GM12892 (cell line): ENCODE data around the gene RNASET2.
"Not testable (repeated sequence)": the region's sequence is repeated elsewhere in the genome, so short reads cannot be mapped to it uniquely, and the experiment has no call there.

Experiments
- DNase-seq: peaks from one replicate; pipeline ENCODE4 v3.0.0; 2011; ENCODE audit not compliant: insufficient read length
- FAIRE-seq: peaks from 2 replicates; lab custom pipeline; 2011; peaks lifted over from hg19 to GRCh38; lab: Jason Lieb, UNC
- POLR2A ChIP-seq: IDR thresholded peaks from 2 replicates; pipeline ENCODE4 v1.6.1; 2011; ENCODE audit warnings: low read depth, low read length, control low read depth
- POLR2AphosphoS5 ChIP-seq: IDR thresholded peaks from 2 replicates; pipeline ENCODE4 v1.6.1; 2011; ENCODE audit warnings: low read depth, low read length, control low read depth
- TAF1 ChIP-seq: IDR thresholded peaks from 2 replicates; pipeline ENCODE4 v1.6.1; 2011; ENCODE audit warnings: low read depth, mild to moderate bottlenecking, control low read depth, low read length, borderline replicate concordance

Gene RNASET2

GRCh38 chr6:166902211-166902755 lies 54.1 kb downstream of the RNASET2 start:
- FAIRE-seq: no peak
- no peak for TF ChIP-seq TAF1
- no peak for TF ChIP-seq POLR2A
- TF ChIP-seq POLR2AphosphoS5: no peak
- DNase-seq: no peak

- no peak for TF ChIP-seq TAF1
- TF ChIP-seq POLR2A: no peak
- no peak for TF ChIP-seq POLR2AphosphoS5
- FAIRE-seq (no peak), DNase-seq (no peak)
Observed at GRCh38 chr6:166901626-166902025, 54.7 kb downstream of the RNASET2 start.

GRCh38 chr6:166900956-166901607 lies 55.3 kb downstream of the RNASET2 start:
- TF ChIP-seq TAF1 (no peak), POLR2A (no peak), POLR2AphosphoS5 (no peak)
- DNase-seq: no peak
- no peak for FAIRE-seq

GRCh38 chr6:166900130-166900708 lies 56.1 kb downstream of the RNASET2 start:
- TF ChIP-seq TAF1 (no peak), POLR2AphosphoS5 (no peak), POLR2A (no peak)
- DNase-seq (no peak), FAIRE-seq (no peak)

GRCh38 chr6:166898910-166899309 lies 57.4 kb downstream of the RNASET2 start:
- TF ChIP-seq POLR2A (no peak), POLR2AphosphoS5 (no peak), TAF1 (no peak)
- no peak for FAIRE-seq
- no peak for DNase-seq

GRCh38 chr6:166894614-166895013 lies 61.7 kb downstream of the RNASET2 start:
- not testable (repeated sequence) for FAIRE-seq, DNase-seq

GRCh38 chr6:166892472-166892871 lies 63.9 kb downstream of the RNASET2 start:
- not testable (repeated sequence) for FAIRE-seq, DNase-seq

- FAIRE-seq, DNase-seq: not testable (repeated sequence)
Observed at GRCh38 chr6:166886773-166887172, 69.6 kb downstream of the RNASET2 start.

- DNase-seq, FAIRE-seq: not testable (repeated sequence)
Observed at GRCh38 chr6:166884958-166885357, 71.4 kb downstream of the RNASET2 start.

- FAIRE-seq (no peak), DNase-seq (no peak)
- TF ChIP-seq POLR2A (no peak), TAF1 (no peak), POLR2AphosphoS5 (no peak)
Observed at GRCh38 chr6:166879594-166879993, 76.8 kb downstream of the RNASET2 start.
